Gastroesophageal sphincter (tissue), 4 donors: ENCODE results near the gene CD248. TPM values are rescaled to one million over a fixed set of nuclear protein-coding genes. Genes with fewer than 3 reads are reported as not detected.

Source experiments
- ATAC-seq: fragments of 150-250 bp; one replicate; pipeline ENCODE4 v1.9.1; 2016; ENCODE audit warnings: mild to moderate bottlenecking, moderate library complexity
- H3K27ac ChIP-seq, 4 donors: fragments of 200-600 bp; sonication (generic) in 3 of 4; 1 replicate in 3 of 4; 2 replicates in 1 of 4; pipeline ENCODE4 v1.5.1; 2016 to 2019
- H3K27me3 ChIP-seq: fragments of 200-600 bp; sonication (generic); one replicate; pipeline ENCODE4 v1.5.1; 2019
- H3K36me3 ChIP-seq, 2 donors: fragments of 200-600 bp; sonication (generic); one replicate each; pipeline ENCODE4 v1.5.1; 2019; ENCODE audit warnings: control low read depth in 1 of 2
- H3K4me1 ChIP-seq, 3 donors: fragments of 200-600 bp; sonication (generic); 1 replicate in 2 of 3; 2 replicates in 1 of 3; pipeline ENCODE4 v1.5.1; 2016 to 2019; ENCODE audit warnings: control low read depth in 2 of 3
- H3K4me3 ChIP-seq, 2 donors: fragments of 200-600 bp; sonication (generic); one replicate each; pipeline ENCODE4 v1.5.1; 2019; ENCODE audit warnings: mild to moderate bottlenecking in 1 of 2, moderate library complexity in 1 of 2
- H3K9me3 ChIP-seq, 3 donors: fragments of 200-600 bp; sonication (generic); one replicate each; pipeline ENCODE4 v1.5.1; 2017 to 2019; ENCODE audit warnings: control low read depth in 2 of 3
- CTCF ChIP-seq, 4 experiments: fragments of 200-600 bp in 2 of 4; fragments of 450-650 bp in 2 of 4; sonication (generic) in 1 of 4; IDR thresholded peaks; one replicate each; pipeline ENCODE4 v1.5.1; 2017 to 2019; ENCODE audit warnings: antibody characterized with exemption in 4 of 4, mild to moderate bottlenecking in 2 of 4, moderate library complexity in 2 of 4
- EP300 ChIP-seq: sonication (generic); formaldehyde crosslinking; IDR thresholded peaks from one replicate; pipeline ENCODE4 v1.6.1; 2017; ENCODE audit warnings: antibody characterized with exemption, mild to moderate bottlenecking
- POLR2A ChIP-seq, 2 donors: fragments of 450-650 bp; IDR thresholded peaks; one replicate each; pipeline ENCODE4 v1.6.1; 2017; ENCODE audit warnings: antibody characterized with exemption in 2 of 2, mild to moderate bottlenecking in 2 of 2, moderate library complexity in 1 of 2
- POLR2AphosphoS5 ChIP-seq: sonication (generic); formaldehyde crosslinking; IDR thresholded peaks from one replicate; pipeline ENCODE4 v1.6.1; 2017; ENCODE audit warnings: antibody characterized with exemption
- WGBS, 2 donors: methylation state at CpG; one replicate each; pipeline ENCODE4 v1.1.5; 2018; ENCODE audit warnings: low coverage in 1 of 2; 5-methylcytosine and 5-hydroxymethylcytosine counted together
- total RNA-seq, 4 donors: library from RNA; depleted of rRNA; stranded (reverse); fragments of >200 nt; gene quantifications; one replicate each; pipeline ENCODE4 v1.1.0, GENCODE V29; 2016

CD248 gene
- total RNA-seq, 4 donors from 2014 or later: 23.1 to 68.2 (median 27.0) TPM

- H3K27ac ChIP-seq: no peak overlapping the region
- peaks cover 0 to 49% (median 12%) of the 10 kb centered on the region in 3 donors for H3K4me1 ChIP-seq
- peaks cover 0 to 5% of the 10 kb centered on the region in 2 donors for H3K36me3 ChIP-seq
- H3K9me3 ChIP-seq: no peaks in the 10 kb centered on the region
- ATAC-seq: no peak
- 35% methylated on average over 5 of the region's 16 CpGs; no CpG with 5 or more reads in 1 of the 2 donors for WGBS, 2 donors
- no peak for TF ChIP-seq CTCF (IDR thresholded peaks at IDR 0.05)
- H3K27me3 ChIP-seq: peaks cover 53% of the 10 kb centered on the region
- peak overlapping the region in 1 of 2 donors; percentile 53 for H3K4me3 ChIP-seq
Observed at GRCh38 chr11:66291303-66291705, 25.5 kb downstream of the CD248 start.

- Histone ChIP-seq H3K4me3 (no peak overlapping the region), H3K9me3 (no peaks in the 10 kb centered on the region), H3K27ac (no peak overlapping the region), H3K36me3 (peaks cover 0 to 14% of the 10 kb centered on the region in 2 donors), H3K27me3 (peaks cover 43% of the 10 kb centered on the region), H3K4me1 (peaks cover 0 to 56% (median 12%) of the 10 kb centered on the region in 3 donors)
- no peak for TF ChIP-seq POLR2AphosphoS5
- TF ChIP-seq CTCF (IDR thresholded peaks at IDR 0.05): no peak
- TF ChIP-seq POLR2A (IDR thresholded peaks at IDR 0.05): no peak
- no peak for TF ChIP-seq EP300
- WGBS, 2 donors: 83% methylated on average over 1 to 2 of the region's 2 CpGs
- no peak for ATAC-seq
Observed at GRCh38 chr11:66290330-66290621, 26.6 kb downstream of the CD248 start.

GRCh38 chr11:66289548-66290329 is 27.1 kb downstream of the CD248 start:
- Histone ChIP-seq H3K27ac (peak overlapping the region; percentile 60 to 98 (median 96)), H3K9me3 (no peaks in the 10 kb centered on the region), H3K36me3 (peaks cover 0 to 20% of the 10 kb centered on the region in 2 donors), H3K4me1 (peaks cover 0 to 60% (median 12%) of the 10 kb centered on the region in 3 donors), H3K4me3 (peak overlapping the region; percentile 56 to 96), H3K27me3 (peaks cover 38% of the 10 kb centered on the region)
- 8% methylated on average over 2 of the region's 36 CpGs; no CpG with 5 or more reads in 1 of the 2 donors for WGBS, 2 donors
- TF ChIP-seq POLR2A (IDR thresholded peaks at IDR 0.05) (no peak), POLR2AphosphoS5 (no peak), CTCF (IDR thresholded peaks at IDR 0.05) (no peak), EP300 (no peak)
- peak; percentile 37 for ATAC-seq

GRCh38 chr11:66288671-66289547 is 27.9 kb downstream of the CD248 start, which contains the start of gene YIF1A:
TSS of gene YIF1A (minus strand) at chr11:66289143. CDS start at chr11:66288985, 158 bp downstream.
- WGBS, 2 donors: 1% methylated on average over 15 of the region's 87 CpGs; no CpG with 5 or more reads in 1 of the 2 donors
- H3K4me1 ChIP-seq: peaks cover 0 to 60% (median 12%) of the 10 kb centered on the region in 3 donors
- ATAC-seq: peak; percentile 97

More at GRCh38 chr11:66288671-66289547, 27.9 kb downstream of the CD248 start, which contains the start of gene YIF1A:
- peak; percentile 98 for TF ChIP-seq POLR2AphosphoS5
- TF ChIP-seq CTCF (IDR thresholded peaks at IDR 0.05): peak in 1 of 4 experiments; percentile 16
- no peak for TF ChIP-seq EP300
- TF ChIP-seq POLR2A (IDR thresholded peaks at IDR 0.05): peak; percentile 96
- Histone ChIP-seq H3K27me3 (peaks cover 30% of the 10 kb centered on the region), H3K9me3 (no peaks in the 10 kb centered on the region), H3K36me3 (peaks cover 0 to 28% of the 10 kb centered on the region in 2 donors), H3K27ac (peak within 1 kb of the TSS; percentile 90 to 98 (median 96)), H3K4me3 (peak within 1 kb of the TSS; percentile 70 to 96)
